NCI-H748 (cell line): Measurements from ENCODE around the gene C3orf18.

Experiments
- DNase-seq: peaks from one replicate; lab custom pipeline; 2025; ENCODE audit not compliant: unreplicated experiment; lab: John Stamatoyannopoulos, UW

Gene C3orf18

DNA sequence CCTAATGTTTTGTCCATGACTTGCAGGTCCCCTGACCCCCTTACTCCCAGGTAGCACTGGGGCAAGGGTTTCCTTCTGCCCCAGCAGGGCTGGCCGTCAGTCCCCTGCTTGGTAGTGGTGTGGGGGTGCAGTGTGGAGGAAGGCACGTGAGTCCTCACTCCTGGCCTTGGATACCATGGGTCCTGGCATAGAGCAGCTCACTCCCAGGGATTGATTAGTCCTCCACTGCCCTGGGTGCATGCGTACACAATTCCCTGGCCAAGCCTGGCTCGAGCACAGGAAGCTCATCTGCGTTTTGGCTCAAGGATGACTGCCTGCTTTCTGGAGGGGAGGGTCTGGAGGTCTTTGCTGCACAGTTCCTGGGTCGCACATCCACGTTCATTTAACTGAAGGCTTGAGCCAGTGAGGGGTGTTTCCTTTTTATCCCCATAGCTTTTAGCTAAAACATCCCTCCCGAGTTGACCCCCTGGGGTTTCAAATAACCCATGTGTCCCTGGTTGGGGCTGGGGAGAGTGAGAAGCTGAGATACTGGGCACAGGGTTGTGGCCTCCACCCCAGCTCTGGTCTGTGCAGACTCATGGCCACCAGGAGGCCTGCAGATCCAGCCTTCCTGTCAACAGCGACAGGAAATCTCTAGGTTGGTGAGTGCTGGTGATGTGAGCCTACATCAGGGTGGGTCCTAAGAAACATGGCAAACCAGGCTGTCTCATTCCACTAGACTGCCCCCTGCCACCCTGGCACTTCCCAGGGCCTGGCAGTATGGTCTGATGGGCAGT, 13.3 kb upstream of the C3orf18 start:
- DNase-seq = no peak

DNA sequence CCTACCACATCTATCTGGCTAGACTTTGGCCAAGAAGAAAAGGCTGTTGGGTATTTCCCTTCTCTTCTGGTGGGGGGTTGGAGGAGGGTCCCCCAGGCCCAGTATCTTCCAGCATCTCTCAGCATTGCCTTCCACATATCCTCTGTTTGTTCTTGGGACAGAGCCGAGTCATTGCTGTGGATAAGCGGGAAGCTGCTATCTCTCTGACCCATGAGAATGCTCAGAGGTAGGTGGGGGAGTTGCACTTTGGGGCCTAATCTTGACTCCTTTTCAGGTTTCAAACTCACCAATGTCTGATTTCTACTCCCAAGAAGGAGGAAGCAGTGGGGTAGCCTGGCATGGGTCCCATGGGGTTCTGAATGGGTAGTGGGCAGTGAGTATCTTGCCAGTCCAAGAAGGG, 9.8 kb upstream of the C3orf18 start:
- DNase-seq = no peak

DNA sequence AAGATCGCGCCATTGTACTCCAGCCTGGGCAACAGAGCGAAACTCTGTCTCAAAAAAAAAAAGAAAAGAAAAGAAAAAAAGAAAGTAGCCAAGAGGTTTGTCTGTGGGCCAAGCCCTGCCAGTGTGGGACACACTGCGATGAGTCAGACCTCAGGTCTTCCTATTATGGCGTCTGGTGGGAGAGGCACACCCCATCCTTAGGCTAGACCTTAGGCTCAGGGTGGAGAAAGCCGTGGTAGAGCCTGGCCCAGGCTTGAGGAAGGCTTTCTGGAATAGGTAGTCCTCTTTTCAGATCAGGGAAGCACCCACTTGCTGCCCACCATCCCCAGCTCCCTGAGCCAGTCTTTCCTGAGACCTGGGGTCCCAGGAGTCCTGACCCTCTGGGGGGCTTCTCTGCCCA, 7.8 kb upstream of the C3orf18 start:
- DNase-seq = no peak

DNA sequence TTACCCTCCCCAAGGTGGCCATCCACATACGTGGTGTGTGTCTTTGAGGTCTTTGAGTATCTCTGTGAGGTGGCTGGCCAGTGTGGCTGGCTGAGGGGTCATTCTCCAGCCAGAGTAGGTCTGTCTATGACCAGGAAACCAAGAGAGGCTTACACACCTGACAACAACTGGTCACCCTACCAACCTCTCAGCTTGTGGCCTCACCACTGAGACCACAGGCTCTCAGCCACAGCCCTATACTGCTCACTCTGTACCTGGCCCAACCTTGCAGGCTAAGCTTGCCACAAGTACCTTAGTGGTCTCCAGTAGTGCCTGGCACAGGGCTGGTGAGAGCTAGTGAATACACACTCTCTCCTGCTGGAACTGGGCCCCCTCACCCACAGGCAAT, 6.9 kb upstream of the C3orf18 start:
- DNase-seq = no peak

DNA sequence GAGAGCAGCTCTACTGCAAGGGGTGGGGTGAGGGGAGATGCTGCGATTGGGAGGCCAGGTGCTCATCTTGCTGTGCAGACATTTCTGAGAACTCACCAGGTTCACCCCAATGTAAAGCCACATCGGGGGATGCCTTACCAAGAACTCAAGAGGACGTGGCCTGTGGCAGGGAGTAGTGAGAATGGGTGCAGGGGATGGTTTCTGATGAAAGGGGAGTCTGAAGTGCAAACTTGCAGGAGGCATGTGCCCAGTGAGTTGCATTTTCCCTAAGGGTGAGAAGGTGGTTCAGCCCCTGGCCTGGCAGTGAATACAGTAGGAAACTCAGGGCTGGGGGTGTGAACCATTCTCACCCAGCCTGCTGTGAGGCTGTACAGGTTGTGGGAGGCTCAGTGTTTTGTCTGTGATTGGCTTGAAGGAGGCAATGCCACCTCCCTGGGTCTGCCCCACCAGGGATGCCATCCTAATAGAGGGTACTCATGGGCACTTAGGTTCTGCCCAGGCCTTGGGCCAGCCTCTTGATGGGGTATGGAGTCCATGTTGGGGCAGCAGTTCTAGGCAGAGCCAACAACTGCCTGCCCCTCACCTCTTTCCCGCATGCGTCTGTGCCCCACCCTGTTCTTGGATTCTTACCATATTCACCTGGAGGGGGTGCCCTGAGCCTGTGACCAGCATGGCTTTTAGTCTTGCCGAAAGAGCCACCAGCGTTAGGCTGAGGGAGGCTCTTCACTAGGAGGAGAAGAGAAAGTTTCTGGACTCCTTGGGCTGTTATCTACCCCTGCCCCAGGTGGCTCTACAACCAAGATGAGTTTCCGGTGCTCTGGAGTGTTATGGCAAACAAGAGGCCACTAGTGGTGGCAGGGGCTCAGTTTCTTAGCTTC, 6.3 kb upstream of the C3orf18 start:
- no peak for DNase-seq

DNA sequence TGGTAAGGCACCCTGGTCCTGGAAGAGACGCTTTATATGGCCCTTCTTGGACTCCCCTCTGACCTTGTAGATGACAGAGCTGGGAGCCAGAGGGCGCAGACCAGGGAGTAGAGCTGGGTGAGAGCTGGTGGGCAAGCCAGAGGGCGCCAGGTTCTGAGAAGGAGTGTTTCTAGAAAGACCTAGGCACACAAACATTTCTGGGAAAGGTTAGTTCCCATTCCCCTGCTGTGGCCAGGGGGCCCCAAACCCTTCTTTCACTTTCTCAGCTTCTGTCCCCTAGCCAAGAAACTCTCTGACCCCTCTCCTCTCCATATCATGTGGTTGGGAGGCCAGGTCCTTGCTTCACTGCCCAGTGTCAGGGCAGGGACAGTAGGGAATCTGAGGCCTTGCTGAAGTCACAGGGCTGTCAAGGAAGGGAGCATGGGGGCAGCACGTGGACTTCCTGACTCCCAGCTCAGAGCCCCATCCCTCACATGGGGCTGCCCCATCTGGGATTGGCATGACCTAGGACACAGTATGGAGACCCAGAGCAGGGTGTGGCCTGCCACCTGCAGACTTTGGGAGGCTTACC, 5.3 kb upstream of the C3orf18 start:
- DNase-seq = no peak

DNA sequence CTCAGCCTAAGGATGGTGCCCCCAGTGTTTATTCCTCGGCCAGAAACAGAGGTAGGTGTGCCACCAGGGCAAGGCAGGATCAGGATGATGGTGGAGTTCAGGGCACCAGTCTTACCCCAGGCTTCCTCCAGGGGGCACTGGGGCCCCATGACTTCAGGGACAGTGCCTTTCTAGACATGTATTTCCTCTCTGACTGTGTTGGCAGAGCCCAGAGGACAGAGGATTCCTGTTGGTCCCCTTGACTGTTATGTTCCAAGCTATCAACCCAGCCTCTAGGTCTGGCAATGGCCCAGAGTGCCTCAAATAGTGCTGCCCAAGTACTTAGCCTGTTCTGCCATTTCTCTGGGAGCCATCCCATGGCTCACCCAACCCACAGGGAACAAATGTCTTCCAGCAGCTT, 4.6 kb upstream of the C3orf18 start:
- peak; percentile 20 for DNase-seq

DNA sequence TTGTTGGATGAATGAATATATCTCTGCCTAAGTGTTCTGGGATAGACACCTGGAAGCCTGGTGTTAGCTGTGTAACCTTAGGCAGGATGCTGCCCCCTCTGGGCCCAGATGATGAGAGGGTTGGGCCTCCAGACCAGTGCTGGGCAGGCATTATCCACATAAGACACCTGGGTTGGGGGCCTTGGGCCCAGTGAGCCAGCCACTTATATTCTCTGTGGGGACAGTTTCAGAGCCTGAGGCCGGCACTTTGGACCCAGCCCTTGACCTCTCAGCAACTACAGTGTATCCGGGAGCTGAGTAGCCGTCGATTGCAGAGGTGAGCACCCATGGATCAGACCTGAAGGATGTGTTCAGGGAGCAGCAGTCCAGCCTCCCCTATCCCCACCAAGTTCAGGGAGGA, 3.9 kb upstream of the C3orf18 start:
- no peak for DNase-seq

DNA sequence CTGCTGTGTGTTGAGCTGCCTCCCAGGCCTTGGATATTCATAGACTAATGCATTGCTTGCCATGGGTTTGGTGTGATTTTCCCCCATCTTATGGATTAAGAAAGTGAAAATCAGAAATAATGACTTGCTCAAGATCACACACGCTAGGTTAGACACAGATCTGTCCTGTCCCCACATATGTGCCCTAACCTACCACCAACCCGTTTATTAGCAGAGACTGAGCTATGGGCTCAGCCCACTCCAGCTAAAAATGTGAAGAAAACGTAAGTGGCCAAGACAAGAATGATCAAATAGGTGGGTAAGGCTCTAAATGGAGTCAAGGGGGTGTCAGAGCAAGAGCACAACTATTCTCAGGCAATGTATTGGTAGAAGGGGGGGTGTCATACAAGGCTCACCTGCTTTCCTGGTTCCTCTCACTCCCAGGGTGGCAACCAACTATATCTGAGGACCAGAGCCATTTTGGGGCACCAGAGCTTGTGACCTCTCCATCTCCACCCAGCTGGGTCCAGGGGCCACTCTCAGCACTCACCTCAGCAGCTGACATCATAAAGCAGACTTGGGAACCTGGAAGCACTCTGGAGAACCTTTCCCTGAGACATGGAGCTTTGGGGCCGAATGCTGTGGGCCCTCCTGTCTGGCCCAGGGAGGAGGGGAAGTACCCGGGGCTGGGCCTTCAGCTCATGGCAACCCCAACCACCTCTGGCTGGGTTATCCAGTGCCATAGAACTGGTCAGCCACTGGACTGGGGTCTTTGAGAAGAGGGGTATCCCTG, 3.1 kb upstream of the C3orf18 start:
- DNase-seq = no peak

DNA sequence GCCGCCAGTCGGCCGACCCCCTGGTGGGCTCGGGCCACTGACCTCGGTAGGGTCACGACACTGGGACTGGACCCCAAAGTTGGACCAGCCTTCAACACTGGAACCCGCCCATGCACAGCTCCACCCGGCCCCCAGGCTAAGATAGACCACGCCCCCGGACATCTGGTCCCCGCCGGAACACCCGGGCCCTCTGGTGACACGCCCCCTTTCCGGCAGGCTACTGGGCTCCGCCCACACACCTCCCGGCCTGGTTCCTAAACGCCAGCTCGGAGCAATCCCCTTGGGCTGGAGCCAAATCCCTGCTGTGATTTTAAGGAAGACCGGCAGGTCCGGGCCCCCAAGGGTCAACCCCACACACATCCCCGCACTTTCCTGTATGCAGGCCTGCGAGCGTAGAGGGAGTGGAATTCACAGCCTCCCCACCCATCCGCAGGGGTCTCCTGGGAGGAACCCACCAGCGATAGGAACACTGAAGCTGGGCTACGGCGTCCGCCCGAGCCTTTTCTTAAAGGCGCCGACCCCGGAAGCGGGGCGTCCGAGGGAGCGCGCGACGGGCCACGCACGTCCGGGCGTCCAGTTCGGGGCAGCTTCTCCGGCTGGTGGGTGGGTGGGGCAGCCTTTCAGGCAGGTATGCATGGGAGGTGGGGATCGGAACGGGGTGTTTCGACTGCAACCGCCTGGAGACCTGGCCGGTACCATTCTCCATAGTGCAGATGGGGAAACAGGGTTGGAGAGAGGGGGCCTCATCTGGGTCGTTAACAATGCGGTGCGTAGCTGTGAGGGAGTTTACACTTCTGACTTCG, 1.6 kb upstream of the C3orf18 start, which contains the start of gene HEMK1:
TSS of gene HEMK1 (plus strand) at position 576 of the 803 bp plus-strand sequence. CDS start 1,583 bp downstream, outside the sequence.
- DNase-seq = peak; percentile 90

DNA sequence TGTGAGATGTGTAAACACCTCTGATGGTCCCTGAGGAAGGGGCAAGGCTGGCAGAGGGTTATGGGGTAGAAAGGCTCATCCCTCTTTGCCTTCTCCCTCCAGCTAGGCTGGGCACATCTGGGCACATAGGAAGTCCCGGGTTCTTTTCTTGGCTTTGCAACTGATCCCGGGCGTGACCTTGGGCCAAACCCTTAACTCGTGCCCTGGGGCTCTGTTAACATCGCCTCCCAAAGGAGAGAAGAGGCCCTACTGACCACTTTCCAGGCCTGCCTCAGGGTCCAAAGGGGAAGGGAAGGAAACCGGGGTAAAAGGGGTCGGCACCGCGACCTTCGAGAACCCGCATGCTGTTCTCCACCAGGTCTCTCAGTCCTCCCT, 549 bp downstream of the C3orf18 start:
- DNase-seq = no peak

DNA sequence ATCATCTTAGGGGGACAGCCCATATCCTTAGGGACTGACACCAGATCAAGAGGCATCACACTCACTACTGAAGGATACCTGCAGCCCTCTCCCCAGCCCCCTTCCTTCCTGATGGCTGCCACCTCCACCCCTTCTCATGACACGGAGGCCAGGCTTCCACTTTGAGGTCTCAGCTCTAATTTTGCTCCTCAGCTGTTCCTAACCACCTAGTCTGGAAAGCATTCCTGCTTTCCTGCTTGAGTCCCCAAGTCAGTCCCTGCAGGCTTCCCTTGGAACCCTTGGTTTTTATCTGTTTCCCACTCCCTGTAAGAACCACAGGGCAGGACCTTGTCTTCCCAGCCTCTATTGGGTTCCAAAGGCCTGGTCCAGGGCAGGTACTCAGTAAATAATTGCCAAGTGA, 3.2 kb downstream of the C3orf18 start:
- DNase-seq = no peak

DNA sequence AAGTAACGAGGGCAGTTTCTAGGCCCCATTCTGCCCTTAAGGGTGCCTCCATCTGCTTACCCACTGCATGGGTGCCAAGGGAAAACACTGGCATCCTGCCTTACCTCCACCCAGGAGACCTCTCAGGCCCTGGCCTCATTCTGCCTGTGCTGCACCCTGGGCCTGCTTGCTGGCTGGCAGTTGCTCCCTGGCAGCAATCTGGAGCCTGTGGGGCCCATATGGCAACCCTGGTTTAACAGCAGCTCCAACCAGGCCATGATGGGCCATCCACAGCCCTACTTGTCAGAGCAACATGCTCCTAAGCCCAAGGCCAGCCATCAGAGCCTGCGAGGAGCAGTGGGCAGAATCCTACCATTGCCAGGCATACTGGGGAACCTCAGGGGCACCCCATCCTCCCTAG, 3.7 kb downstream of the C3orf18 start:
- DNase-seq = no peak

DNA sequence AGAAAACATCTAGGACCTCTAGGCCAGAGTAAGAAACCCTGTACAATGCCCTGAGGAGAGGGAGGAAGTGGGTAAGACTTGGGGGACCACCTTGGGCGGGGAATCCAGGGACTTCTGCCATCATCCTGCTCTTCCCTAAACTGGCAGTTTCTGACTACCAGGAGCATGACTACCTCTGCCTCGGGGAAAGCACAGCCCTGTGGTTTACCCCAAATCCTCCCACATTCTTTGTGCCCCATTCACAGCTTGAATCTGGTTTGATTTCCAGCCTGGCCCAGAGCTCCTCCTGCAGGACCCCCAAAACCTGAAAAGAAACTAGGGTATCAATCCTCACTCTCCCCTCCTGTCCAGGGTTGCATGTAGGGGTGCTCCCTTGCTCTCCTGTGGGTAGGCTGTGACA, 4.7 kb downstream of the C3orf18 start:
- DNase-seq = no peak

DNA sequence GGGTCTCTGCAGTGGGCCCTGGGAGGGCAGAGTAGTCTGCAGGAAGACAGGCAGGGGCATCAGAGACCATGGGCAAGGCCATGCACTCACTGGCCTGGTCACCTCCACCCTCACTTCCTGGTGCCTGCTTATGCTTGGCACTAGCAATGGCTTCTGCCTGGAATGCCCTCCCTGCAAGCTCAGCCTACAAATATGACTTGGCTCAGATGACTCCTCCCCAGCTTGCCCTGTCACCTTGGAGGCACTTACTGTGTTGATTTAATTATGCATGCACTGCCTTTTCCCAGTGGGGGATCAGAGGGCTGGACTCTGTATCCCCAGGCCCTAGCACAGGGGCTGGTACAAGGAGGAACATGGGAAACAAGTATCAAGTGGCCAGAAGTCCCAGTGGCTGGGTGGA, 7.8 kb downstream of the C3orf18 start:
- DNase-seq = no peak

DNA sequence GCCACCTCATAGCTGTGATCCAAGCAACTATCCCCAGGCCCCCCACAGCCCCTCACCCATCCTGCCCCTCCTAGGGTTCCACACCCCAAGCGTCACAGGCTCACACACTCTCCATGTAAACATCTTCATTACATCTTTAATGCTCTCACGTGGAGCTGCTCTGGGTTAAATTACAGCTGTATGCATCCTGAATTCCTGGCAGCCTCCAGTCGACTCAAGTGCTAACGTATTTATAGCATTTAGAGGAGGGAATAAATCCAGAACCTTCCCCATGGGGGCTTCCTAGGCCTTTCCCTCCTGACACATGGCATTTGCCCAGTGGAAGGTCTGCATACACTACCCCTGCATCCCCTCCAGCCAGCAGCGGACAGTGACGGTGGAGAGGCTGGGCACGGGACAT, 9.6 kb downstream of the C3orf18 start:
- DNase-seq = no peak

DNA sequence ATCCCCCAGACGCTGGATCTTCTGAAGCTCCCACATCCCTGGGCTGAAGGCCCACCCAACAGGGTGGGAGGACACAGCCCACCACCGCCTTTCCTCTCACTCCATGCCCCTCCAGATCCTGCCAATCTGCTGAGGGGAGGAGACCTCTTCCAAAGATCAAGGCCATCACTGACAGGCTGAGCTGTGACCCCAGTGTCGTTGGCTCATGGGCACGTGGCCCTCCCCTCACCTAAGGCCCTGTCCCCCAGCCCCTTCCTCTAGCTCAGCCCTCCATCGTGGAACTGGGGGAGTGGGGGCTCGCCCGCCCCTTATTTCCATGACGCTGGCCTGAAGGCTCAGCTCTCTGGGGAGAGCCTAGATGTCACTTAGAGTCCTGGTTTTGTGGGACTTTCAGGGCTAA, 10.4 kb downstream of the C3orf18 start:
- no peak for DNase-seq

DNA sequence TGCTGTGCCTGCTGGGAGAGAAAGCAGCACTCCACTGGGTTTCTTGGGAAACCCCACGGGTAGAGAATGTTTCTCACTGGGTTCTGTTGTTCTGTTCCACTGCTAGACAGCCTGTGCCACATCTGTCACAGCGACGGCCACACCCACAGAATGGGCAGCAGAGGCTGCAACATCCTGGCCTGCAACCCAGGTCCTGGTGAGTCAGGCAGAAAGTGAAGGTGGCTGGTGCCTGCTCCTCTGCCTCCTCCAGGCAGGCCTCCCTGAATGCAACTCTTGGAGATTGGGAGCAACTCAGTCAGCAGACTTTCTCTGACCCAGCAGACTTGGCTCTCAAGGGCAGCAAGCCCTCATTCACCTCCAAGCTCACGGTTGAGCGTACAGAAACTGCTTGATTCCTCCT, 13.0 kb downstream of the C3orf18 start:
- no peak for DNase-seq

DNA sequence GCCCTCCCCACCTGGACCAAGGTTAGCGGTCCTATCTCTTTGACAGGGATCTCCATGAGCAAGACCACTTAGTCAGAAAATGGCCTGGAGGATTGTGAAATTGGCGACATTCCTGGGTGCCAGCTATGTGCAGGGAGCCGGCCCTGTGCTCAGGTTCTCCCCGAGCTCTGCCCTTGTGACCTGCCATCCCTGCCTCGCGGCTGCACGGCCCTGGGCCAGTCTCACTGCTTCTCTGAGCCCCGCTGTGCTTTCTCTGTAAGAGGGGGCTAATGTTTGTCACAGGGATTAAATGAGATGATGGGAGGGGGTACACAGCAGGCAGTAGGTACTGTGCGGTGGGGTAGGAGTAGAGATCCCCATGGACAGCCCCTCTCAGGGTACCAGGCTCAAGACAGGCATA, 14.9 kb downstream of the C3orf18 start:
- DNase-seq = no peak

DNA sequence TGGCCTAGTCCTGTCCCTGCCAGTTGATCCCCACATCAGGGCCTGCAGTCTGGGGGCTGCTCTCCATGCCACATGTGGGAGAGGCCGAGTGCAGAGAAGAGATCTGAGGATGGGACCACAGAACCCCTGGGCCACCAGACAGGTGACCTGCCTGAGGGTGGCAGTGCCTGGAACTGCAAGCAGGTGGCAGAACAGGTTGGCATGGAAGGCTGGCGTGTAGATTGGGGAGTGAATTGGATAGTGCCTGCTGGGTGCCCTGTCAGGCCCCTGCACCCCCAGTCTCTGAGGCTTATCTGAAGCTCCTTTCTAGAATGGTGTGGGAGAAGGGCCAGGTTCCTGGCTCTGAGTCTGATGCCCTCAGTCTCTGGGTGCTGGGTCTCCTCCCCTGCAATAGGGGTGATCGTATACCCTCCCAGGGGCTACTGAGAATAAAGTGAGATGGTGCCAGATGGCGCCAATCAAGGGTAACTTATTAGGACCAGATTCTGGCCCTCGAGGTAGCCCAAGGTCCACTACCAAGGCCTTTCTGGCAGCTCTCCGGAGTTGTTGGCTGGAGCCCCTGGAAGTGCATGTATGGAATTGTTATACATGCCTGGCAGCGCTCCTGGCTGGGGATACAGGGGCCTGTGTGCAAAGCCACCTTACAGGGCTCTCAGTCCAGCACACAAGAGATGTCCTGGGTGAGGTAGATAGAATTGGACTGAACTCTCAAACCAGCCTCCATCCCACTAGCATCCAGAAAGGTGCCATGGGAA, 15.7 kb downstream of the C3orf18 start:
- no peak for DNase-seq
